Measurements from ENCODE around the gene SPAG16.

DNA sequence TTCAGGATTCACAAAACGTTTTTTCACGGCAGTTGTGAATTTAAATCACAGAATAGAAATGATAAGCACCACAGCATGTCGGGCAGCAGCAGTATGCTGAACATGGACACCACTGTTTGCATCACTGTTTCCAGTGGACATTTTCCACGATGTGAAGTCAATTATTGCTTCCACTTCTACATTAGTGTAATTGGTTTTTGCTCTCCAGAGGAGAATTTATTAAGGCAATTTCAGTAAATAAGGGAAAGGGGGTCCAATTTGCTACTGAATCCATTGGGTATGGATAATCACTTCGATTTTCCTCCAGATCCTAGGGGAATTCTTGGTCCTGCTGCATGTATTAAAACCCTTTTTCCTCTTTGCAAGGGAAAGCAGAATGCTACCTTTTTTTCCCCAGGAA, 1096.4 kb downstream of the SPAG16 start:
- TF ChIP-seq, protein P1, sequence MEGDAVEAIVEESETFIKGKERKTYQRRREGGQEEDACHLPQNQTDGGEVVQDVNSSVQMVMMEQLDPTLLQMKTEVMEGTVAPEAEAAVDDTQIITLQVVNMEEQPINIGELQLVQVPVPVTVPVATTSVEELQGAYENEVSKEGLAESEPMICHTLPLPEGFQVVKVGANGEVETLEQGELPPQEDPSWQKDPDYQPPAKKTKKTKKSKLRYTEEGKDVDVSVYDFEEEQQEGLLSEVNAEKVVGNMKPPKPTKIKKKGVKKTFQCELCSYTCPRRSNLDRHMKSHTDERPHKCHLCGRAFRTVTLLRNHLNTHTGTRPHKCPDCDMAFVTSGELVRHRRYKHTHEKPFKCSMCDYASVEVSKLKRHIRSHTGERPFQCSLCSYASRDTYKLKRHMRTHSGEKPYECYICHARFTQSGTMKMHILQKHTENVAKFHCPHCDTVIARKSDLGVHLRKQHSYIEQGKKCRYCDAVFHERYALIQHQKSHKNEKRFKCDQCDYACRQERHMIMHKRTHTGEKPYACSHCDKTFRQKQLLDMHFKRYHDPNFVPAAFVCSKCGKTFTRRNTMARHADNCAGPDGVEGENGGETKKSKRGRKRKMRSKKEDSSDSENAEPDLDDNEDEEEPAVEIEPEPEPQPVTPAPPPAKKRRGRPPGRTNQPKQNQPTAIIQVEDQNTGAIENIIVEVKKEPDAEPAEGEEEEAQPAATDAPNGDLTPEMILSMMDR (IDR thresholded peaks at IDR 0.05), result no peak
- TF ChIP-seq POLR2A (IDR thresholded peaks at IDR 0.05), result no peak

Measured in testis (tissue), 2 donors.